HG02885 (cell line): ENCODE measurements around the gene RIPOR2.
A peak's percentile ranks its signal among the peaks of the same experiment; 100 is the strongest.

Experiments
- ATAC-seq: cut with Tn5 transposase; IDR thresholded peaks from one replicate; pipeline ENCODE4 v1.9.1; 2021; ENCODE audit warnings: mild to moderate bottlenecking; ENCODE audit not compliant: unreplicated experiment, poor library complexity

RIPOR2 gene

GRCh38 chr6:24855395-24856245 is 80.1 kb downstream of the RIPOR2 start:
- peak; percentile 63 for ATAC-seq

GRCh38 chr6:24854077-24854666 is 81.6 kb downstream of the RIPOR2 start:
- no peak for ATAC-seq

DNA sequence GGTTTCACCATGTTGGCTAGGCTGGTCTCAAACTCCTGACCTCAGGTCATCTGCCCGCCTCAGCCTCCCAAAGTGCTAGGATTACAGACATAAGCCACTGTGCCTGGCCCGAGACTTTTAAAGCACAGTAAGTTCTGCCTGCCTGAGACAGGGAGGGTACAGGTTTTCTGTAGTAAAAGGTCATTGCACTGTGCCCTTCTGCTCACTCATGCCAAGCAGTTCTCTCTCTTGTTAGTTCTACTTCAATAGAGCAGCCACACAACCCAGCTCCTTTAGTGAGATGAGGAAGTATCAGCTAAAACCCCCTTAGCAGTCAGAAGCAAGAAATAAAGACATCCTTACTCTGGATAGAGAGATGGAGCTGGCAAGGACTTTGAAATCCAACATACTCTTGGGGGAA is 84.7 kb downstream of the RIPOR2 start:
- no peak for ATAC-seq

DNA sequence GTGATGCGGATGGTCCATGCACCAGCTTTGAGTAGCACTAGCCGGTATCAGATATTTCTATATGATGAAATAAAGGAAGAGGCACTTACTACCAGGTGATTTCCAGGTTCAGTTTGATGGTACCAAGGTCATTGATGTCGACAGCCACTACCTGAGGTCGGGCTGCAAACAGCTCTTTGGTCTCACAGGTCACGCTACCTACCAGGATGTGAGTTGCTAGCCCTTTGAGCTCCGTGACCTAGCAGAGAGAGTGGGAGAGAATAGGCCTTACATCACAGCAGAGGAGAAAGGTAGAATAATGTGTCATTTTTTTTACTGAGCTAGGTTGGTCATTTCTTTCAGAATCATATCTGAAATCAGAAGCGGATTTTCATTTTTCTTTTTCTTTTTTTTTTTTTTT is 86.0 kb downstream of the RIPOR2 start:
- no peak for ATAC-seq

DNA sequence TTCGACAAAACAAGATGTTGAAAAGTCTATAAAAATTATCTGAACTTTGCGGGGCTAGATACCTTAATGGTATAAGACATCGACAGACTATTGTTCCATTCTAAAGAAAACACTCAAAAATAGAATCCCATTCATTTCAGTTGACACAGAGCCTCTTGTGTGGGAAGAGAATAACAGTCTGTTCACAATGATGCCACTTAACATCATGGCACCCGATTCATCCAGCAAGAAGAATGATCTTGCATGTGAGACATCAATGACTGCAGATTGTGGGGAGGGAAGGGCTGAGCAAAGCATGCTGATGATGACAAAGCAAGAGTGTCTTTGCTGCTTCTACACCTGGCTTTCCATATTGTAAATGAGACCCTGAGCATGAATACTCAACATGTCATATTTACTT is 87.3 kb downstream of the RIPOR2 start:
- no peak for ATAC-seq

- ATAC-seq: no peak
Observed at GRCh38 chr6:24847402-24847801, 88.4 kb downstream of the RIPOR2 start.

DNA sequence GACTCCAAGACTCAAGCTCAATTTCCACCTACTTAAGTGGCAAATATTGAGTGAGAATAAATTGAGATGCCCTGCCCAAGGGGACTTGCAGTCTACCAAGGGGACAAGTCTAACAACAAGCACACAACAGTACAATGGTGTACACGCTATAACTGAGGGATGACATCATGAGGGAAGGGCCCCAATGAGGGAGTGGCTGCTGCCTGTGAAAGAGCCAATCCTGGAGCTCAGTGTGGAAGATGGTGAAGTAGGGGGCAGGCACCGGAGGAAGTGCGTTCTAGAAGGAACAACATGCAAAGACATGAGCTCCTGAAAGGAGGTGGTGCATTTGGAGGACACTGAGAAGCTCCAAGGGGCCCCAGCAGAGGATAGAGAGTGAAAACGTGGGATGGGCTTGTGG is 90.2 kb downstream of the RIPOR2 start:
- no peak for ATAC-seq

DNA sequence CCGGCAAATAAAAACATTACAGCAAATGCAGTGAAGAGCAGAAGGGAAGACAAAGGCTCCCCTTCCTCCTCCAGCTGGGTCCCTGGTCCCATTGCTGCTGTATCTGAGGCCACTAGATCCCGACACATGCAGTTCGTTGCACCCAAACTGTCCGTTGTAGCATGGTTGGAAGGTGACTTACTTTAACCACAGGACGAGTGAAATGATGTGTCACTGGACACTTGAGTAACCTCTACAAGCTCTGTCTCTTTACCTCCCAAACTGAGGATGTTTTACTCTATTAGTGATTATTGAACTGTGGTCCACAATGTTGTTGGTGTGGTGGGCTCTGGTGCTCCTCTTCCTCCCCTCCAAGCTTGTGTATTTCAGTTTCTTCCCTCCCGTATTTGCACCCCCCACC is 90.9 kb downstream of the RIPOR2 start:
- ATAC-seq: peak; percentile 59

DNA sequence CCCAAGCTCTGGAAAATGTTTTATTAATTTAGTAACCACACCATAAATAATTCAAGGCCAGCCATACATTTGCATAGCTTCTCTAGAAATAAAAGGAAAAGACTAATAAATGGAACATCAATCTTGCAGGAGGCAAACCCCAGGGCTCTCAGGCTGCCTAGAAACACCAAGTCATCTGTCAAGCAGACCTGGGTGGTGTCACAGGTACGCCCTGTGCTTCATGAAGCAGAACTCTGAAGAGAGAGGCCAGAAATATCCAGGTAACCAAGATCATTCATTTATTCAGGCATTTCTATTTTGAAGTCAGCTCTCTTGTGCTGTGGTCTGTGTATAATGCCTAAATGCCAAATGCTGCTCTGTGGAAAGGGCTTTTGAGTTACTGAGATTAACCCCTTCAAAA is 91.7 kb downstream of the RIPOR2 start:
- ATAC-seq: no peak

DNA sequence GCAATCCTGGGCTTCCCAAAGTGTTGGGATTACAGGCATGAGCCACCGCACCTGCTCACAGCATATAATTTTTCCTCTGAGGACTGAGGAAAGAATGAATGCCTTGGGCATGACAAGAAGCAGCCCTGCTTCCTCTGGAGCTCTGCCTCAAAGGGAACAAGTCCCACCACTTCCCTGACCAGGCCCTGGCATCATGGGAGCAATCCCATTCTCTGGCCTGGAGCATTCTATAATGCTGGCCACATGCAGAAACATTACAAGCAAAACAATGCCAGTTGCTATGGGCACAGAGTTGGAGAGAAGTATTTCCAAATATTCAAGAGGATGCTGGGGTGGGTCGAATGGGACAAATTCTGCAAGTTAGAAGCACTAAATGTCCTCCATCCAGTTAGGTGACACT is 95.6 kb downstream of the RIPOR2 start:
- ATAC-seq: no peak

GRCh38 chr6:24838994-24839393 is 96.8 kb downstream of the RIPOR2 start:
- no peak for ATAC-seq

GRCh38 chr6:24838081-24838480 is 97.7 kb downstream of the RIPOR2 start:
- ATAC-seq: no peak

DNA sequence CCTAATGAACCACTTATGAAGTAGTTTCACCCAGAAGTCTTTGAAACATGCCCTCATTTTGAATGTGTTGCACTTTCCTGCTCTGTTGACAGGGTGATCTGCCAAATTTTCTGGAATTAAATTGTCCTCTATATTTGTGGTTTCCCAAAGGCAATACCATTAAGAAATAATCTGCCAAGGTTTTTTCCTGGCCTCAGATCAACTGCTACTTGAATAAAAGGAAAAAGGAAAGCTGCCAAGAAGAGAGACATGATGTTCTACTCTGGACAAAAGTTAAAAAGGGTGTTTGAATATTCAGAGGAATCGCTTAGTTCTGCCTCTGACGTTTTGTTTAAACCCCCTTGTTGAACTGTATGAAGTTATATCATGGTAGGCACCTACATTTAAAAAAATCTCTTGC is 99.7 kb downstream of the RIPOR2 start:
- ATAC-seq: no peak

DNA sequence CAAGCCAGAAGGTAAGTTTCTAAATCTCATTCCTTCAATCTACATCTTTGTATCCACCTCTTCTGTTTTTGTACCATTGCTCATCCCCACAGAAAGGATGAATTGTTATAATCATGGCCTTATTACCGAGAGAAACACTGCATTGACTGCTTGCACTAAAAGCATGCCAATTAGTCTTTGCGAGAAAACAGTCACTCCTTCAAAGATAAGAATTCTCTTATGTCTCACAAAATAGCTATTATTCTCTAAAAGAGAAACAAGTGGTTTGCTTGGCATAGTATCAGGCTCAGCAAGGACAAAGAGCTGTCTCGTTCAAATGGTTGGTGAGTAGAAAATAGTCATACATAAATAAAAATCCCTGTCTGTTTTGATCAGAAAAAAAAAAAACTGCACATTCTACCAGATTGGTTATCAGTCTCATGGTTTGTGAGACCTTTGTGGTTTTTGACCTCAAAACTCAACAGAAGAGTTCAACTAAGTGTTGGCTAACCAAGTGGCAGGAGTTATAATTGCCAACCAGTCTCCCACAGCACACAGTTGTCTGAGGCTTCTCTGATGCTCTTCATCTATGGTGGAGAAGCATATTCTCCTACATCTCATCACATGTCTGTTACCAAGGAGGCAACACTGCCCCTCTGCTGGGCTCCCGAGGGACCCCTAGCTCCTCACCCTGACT is 101.9 kb downstream of the RIPOR2 start:
- no peak for ATAC-seq

DNA sequence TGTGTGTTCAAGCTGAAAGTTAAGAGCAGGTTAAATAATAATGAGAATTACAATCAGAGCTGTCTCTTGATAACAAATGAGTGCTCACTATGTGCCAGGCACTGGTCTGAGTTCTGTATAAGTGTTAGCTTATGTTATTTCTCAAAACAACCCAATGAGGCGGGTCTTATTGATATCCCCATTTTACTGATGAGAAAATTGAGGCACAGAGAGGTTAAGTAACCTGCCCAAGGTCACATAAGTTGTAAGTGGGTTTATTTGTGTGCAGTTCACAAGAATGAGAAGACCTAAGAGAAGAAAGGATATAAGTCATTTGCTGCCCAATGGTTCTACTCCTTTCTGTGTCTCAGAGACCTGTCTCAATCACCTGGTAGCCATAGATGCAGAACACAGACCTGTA is 103.0 kb downstream of the RIPOR2 start:
- ATAC-seq: no peak

GRCh38 chr6:24831771-24832716 is 103.7 kb downstream of the RIPOR2 start:
- no peak for ATAC-seq

DNA sequence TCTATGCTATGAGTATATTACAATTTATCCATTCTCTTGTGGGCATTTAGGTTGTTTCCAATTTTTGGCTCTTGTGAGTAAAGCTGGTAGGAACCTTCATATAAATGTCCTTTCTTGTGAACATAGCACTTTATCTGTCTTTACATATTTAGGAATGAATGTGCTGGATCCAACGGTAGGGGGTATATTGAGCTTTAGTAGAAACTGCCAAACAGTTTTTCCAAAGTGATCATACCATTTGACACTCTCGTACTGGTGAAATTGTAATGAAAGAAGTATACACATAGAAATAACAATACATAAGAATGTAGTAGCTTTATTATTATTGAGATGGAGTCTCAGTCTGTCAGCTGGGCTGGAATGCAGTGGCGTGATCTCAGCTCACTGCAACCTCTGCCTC is 106.1 kb downstream of the RIPOR2 start:
- ATAC-seq: no peak

GRCh38 chr6:24827970-24828369 is 107.8 kb downstream of the RIPOR2 start:
- ATAC-seq: no peak

DNA sequence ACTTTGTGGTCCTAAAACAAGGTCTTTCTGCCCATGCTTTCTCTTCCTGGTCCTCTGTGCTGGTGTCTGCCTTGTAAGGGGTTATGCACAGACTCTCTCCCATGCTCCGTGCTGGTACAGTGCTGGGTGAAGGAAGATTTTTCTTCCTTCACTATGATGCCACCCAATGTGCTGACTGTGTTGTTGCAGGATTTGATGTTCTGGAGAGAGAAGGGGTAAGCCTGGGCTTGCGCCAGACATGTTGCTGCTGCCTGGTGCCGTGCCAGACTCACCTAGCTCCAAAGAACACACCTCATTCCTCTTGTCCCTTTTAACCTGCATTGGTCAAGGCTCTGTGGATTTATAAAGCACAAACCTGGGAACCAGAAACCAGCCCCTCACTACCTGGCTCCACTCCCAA is 108.6 kb downstream of the RIPOR2 start:
- no peak for ATAC-seq

DNA sequence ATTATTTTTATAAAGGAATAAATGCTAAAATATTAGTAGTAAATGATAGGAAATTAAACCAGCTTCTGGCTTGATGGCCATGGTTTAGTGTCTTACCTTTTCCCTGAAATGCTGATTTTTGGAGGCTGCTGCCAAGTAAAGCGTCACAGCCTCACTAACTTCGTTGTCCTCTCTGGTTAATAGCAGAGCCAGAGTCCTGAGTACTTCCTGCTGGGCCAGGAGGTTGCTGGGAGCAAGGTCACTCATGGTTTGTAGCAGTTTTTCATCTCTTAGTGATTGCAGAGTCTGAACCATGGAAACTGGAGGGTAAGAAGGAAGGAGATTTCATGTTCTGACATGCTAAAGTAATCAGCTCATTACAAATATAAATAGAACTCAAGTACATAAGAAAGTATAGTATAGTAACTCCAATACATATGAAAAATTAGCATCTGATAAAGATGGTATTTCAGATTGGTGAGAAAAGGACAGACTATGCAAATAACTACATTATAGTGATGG is 110.6 kb downstream of the RIPOR2 start:
- ATAC-seq: no peak
